Measurements from ENCODE around the gene ANGPTL2. TPM values are rescaled to one million over a fixed set of nuclear protein-coding genes. Genes with fewer than 3 reads are reported as not detected.

Gene ANGPTL2
- total and polyA plus RNA-seq, 3 experiments from 2014 or later = not detected

DNA sequence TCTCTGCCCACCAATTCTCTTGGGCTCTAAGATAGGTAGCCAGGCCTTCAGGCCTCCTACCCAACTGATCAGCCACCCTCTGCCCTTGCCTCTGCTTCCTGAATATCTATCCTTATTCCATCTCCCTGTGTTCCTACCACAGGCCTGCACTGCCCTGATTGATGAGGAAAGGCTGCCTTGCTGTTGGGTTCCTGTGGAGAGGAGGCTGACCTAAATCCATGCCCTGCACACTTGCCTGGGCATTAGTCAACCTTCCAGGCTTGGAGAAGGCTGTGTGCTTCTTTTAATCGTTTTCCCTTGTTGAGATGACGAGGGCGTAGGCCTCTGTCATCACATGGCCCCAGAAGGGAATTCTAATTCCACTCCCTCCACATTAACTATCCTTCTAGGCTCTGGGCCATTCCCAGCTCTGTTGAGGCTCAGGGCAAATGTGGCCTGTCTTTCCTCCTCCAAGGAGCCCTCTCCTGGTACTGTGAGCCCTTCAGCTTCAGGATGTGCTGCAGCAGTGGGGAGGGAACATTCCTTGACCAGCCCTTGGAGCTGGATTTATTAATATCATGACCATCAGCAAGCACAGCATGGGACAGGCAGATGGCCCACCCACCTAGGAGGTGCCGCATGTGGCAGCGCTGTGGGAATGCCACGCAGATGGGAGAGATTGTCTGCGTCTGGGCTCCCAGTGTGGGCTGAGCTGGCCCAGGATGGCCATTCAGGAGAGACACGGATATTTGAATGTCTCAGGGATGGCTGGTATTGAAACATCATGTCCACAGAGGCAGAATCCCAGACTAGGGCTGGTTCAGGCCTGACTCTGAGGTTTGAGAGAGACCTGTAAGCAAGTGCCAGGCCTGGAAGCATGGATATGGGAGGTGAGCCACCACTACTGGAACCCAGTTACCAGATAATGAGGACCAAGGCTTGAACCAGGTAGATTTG is 40.9 kb downstream of the ANGPTL2 start:
- Mint-ChIP-seq H3K4me3 (no peak overlapping the region), H3K27me3 (peaks cover 0 to 4% of the 10 kb centered on the region in 2 donors), H3K27ac (no peak overlapping the region), H3K9me3 (no peaks in the 10 kb centered on the region), H3K36me3 (peaks cover 5 to 13% (median 13%) of the 10 kb centered on the region in 3 donors), H3K4me1 (peaks cover 0 to 9% (median 0%) of the 10 kb centered on the region in 3 donors)
- no peak for DNase-seq
- no peaks in the 10 kb centered on the region for H3K36me3 ChIP-seq (ENCODE audit: insufficient read depth, low read length)
- H3K4me1 ChIP-seq (ENCODE audit: insufficient read depth, low read length) = peaks cover 6% of the 10 kb centered on the region
- no peak overlapping the region for H3K27ac ChIP-seq (ENCODE audit: low read depth, low read length)
- H3K27me3 ChIP-seq (ENCODE audit: insufficient read depth, low read length, poor library complexity, severe bottlenecking) = no peaks in the 10 kb centered on the region
- ChIA-PET CTCF (no interaction called here), POLR2A (no interaction called here)
- H3K9me3 ChIP-seq (ENCODE audit: low read length) = no peaks in the 10 kb centered on the region
- H3K4me3 ChIP-seq (ENCODE audit: low read length) = no peak overlapping the region

DNA sequence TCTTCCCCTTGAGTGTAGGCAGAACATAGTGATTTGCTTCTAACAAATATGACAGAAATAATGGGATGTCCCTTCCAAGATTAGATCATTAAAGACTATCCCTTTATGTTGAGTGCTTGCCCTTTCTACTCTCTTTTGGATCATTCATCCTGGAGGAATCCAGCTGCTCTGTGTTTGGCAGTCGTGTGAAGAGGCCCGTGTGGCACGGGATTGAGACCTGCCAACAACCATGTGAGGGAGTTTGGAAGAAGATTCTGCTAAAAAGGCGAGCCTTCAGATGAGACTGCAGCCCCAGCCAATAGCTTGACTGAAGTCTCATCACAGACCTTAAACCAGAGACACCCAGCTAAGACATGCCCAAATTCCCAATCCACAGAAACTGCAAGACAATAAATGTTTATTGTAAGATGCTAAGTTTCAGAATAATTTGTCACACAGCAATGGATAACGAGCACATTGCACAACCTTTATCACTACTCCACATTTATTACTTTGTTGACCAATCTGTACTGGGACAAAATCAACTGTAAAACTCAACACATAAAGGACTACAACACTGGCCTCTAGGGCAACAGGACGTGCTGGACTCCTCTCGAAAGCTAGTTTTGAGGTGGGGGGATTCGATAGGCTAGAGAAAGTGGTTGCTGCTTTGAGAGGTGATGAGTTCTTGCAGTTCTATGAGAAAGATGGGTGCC is 42.8 kb downstream of the ANGPTL2 start:
- no peak for DNase-seq
- no peak overlapping the region for H3K4me3 ChIP-seq (ENCODE audit: low read length)
- no peaks in the 10 kb centered on the region for H3K27me3 ChIP-seq (ENCODE audit: insufficient read depth, low read length, poor library complexity, severe bottlenecking)
- Mint-ChIP-seq H3K27ac (no peak overlapping the region), H3K9me3 (no peaks in the 10 kb centered on the region), H3K4me3 (no peak overlapping the region), H3K27me3 (peaks cover 0 to 4% of the 10 kb centered on the region in 2 donors), H3K36me3 (peaks cover 5 to 13% (median 12%) of the 10 kb centered on the region in 3 donors), H3K4me1 (peaks cover 0 to 13% (median 0%) of the 10 kb centered on the region in 3 donors)
- H3K36me3 ChIP-seq (ENCODE audit: insufficient read depth, low read length) = no peaks in the 10 kb centered on the region
- ChIA-PET POLR2A (no interaction called here), CTCF (no interaction called here)
- H3K27ac ChIP-seq (ENCODE audit: low read depth, low read length) = no peak overlapping the region
- no peaks in the 10 kb centered on the region for H3K9me3 ChIP-seq (ENCODE audit: low read length)
- peaks cover under 1% of the 10 kb centered on the region for H3K4me1 ChIP-seq (ENCODE audit: insufficient read depth, low read length)

DNA sequence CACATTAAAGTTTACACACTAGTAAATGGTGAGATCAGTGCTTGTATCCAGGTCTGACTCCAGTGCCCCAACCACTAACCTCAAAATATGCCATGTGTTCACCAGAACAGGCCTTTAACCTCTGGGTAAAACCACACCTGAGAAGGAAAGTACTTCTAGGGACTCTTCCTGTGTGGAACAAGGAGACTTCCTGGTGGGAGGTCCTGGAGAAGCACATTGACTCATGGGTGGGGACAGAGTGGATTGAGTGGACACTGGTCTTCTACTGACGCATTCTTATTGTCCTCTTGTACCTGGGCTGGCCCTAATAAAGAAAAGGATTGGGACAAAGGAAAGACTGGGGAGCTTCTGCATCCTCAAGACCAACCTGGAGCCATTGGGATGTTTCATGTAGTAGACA is 43.4 kb downstream of the ANGPTL2 start:
- Mint-ChIP-seq H3K4me3 (no peak overlapping the region), H3K4me1 (peaks cover 0 to 8% (median 0%) of the 10 kb centered on the region in 3 donors), H3K27ac (no peak overlapping the region), H3K36me3 (peaks cover 5 to 13% (median 12%) of the 10 kb centered on the region in 3 donors), H3K27me3 (peaks cover 0 to 4% of the 10 kb centered on the region in 2 donors), H3K9me3 (no peaks in the 10 kb centered on the region)
- Histone ChIP-seq H3K27ac (ENCODE audit: low read depth, low read length) (no peak overlapping the region), H3K4me1 (ENCODE audit: insufficient read depth, low read length) (no peaks in the 10 kb centered on the region), H3K27me3 (ENCODE audit: insufficient read depth, low read length, poor library complexity, severe bottlenecking) (no peaks in the 10 kb centered on the region), H3K4me3 (ENCODE audit: low read length) (no peak overlapping the region), H3K9me3 (ENCODE audit: low read length) (no peaks in the 10 kb centered on the region), H3K36me3 (ENCODE audit: insufficient read depth, low read length) (no peaks in the 10 kb centered on the region)
- ChIA-PET POLR2A (no interaction called here), CTCF (no interaction called here)
- no peak for DNase-seq

DNA sequence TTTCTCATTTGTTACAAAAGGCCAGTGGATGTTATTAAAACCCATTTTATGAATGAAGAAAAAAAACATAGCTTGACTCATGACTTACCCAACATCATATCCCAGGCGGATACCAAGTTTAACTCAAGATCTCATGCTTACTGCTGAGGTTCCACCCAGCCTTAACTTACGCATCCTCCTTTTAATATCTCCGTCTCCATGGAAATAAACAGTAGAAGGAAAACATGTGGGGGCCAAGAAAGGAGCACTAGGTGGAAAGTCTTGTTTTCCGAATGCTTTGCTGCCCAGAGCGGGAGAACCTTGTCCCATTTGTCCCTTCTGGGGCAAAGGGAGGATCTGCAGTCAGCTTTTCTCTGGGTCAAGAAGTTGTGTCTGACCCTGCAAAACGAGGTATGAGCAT is 44.1 kb downstream of the ANGPTL2 start:
- no peak for DNase-seq
- ChIA-PET CTCF (no interaction called here), POLR2A (no interaction called here)
- Histone ChIP-seq H3K27me3 (ENCODE audit: insufficient read depth, low read length, poor library complexity, severe bottlenecking) (no peaks in the 10 kb centered on the region), H3K4me3 (ENCODE audit: low read length) (no peak overlapping the region), H3K36me3 (ENCODE audit: insufficient read depth, low read length) (no peaks in the 10 kb centered on the region), H3K4me1 (ENCODE audit: insufficient read depth, low read length) (no peaks in the 10 kb centered on the region), H3K9me3 (ENCODE audit: low read length) (no peaks in the 10 kb centered on the region), H3K27ac (ENCODE audit: low read depth, low read length) (no peak overlapping the region)
- H3K4me3 Mint-ChIP-seq = no peak overlapping the region
- H3K27ac Mint-ChIP-seq = no peak overlapping the region
- peaks cover 0 to 4% of the 10 kb centered on the region in 2 donors for H3K27me3 Mint-ChIP-seq
- no peaks in the 10 kb centered on the region for H3K9me3 Mint-ChIP-seq
- H3K4me1 Mint-ChIP-seq = peaks cover 0 to 8% (median 0%) of the 10 kb centered on the region in 3 donors
- H3K36me3 Mint-ChIP-seq = peaks cover 5 to 13% (median 12%) of the 10 kb centered on the region in 3 donors

DNA sequence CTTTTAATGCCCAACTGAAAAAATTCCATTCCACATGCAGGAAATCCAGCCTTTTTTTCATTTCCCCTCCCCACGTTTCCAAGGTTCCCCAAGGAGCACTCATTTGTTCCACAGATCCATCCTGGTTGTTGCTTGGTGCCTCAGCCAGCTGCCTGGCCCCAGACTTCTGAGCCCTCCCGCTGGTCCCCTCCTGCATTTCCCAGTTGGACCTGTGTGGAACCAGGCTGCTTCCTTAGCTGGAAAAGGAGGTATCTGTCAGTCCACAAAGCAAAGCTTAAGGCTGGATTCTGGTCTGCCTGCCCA is 44.8 kb downstream of the ANGPTL2 start:
- H3K9me3 Mint-ChIP-seq = no peaks in the 10 kb centered on the region

DNA sequence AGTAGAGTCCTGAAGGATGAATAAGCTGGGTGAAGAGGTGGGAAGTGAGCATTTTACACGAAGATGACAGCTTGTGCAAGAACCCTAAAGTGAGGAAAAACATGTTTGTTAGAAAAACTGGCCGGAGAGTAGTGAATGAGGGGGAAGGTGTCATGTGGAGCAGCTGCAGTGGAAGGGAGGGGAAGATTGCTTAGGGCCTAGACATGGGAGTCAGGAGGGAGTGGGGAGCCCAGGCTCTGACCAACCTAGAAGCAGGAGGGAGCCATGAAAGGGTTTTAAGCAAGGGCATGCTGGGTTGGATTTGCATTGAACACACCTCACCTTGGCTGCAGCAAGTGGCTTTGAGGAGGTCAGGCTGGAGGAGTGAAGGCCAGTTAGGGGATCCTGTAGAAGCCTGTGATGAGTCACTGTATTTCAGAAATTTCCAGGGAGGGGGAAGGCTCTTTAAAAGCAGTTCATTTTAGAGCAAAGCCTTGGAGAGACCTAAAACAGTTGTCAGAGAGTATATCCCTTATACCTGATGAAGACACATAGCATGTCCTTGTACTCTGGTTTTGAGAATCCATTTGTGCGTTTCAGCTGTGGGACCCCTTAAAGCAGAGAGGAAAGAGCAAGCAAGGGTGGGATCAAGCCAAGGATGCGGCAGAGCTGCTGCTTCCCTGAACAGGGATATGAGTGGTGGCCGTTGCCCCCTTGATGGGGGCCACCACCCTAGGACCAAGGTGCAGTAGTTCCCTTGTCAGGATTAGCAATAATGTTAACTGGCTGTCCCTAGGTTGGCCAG is 45.4 kb downstream of the ANGPTL2 start:
- Histone ChIP-seq H3K27ac (ENCODE audit: low read depth, low read length) (no peak overlapping the region), H3K36me3 (ENCODE audit: insufficient read depth, low read length) (no peaks in the 10 kb centered on the region), H3K9me3 (ENCODE audit: low read length) (no peaks in the 10 kb centered on the region), H3K27me3 (ENCODE audit: insufficient read depth, low read length, poor library complexity, severe bottlenecking) (no peaks in the 10 kb centered on the region), H3K4me3 (ENCODE audit: low read length) (no peak overlapping the region), H3K4me1 (ENCODE audit: insufficient read depth, low read length) (no peaks in the 10 kb centered on the region)
- POLR2A ChIA-PET = no interaction called here
- Mint-ChIP-seq H3K27ac (peak overlapping the region in 1 of 8 donors; percentile 25), H3K9me3 (peaks cover 0 to 4% (median 0%) of the 10 kb centered on the region in 5 donors), H3K4me3 (no peak overlapping the region), H3K4me1 (peaks cover 0 to 8% (median 0%) of the 10 kb centered on the region in 3 donors), H3K27me3 (peaks cover 0 to 4% of the 10 kb centered on the region in 2 donors), H3K36me3 (peaks cover 7 to 18% (median 18%) of the 10 kb centered on the region in 3 donors)
- DNase-seq = no peak
- CTCF ChIA-PET = no interaction called here

More for the DNA sequence above, 44.8 kb downstream of the ANGPTL2 start:
- POLR2A ChIA-PET = no interaction called here
- no peaks in the 10 kb centered on the region for H3K9me3 ChIP-seq (ENCODE audit: low read length)
- CTCF ChIA-PET = no interaction called here
- no peak overlapping the region for H3K4me3 ChIP-seq (ENCODE audit: low read length)
- H3K27ac ChIP-seq (ENCODE audit: low read depth, low read length) = no peak overlapping the region
- Mint-ChIP-seq H3K4me3 (no peak overlapping the region), H3K4me1 (peaks cover 0 to 8% (median 0%) of the 10 kb centered on the region in 3 donors), H3K27ac (no peak overlapping the region), H3K36me3 (peaks cover 5 to 14% (median 13%) of the 10 kb centered on the region in 3 donors), H3K27me3 (peaks cover 0 to 4% of the 10 kb centered on the region in 2 donors)
- H3K27me3 ChIP-seq (ENCODE audit: insufficient read depth, low read length, poor library complexity, severe bottlenecking) = no peaks in the 10 kb centered on the region
- no peak for DNase-seq
- no peaks in the 10 kb centered on the region for H3K36me3 ChIP-seq (ENCODE audit: insufficient read depth, low read length)
- no peaks in the 10 kb centered on the region for H3K4me1 ChIP-seq (ENCODE audit: insufficient read depth, low read length)

DNA sequence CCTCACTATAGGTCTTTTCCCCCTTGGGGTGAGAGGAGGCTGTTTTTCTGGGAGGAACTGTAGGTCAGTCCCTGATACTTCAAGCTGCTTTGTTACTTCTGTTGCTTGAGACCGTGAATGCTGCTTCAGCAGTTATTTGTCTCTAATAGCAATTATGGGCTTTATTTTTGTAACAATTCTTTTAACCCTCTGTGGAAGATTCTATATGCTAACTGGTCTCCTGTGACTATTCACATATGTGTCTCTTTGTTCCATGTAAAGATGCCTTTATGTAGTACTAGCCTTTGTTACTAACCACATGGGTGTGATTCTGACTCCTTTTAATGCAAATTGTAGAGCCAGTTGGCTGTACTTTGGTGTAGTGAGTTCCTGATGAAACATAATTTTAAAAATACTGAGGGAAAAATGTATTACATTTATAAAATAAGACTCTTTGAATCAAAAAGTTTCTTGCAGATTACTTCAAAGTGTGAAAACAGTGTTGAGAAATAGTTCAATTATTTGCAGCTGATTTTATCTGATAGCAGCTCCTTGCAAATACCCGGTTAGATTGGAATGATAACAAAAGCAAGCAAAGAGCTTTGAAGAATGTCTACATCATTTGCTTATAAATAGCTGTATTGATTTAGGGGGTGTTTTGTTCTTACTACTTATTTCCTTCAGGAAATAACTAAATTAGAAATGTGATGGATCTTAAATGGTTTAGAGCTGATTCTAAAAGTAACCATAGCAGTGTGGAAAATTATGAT is 46.6 kb downstream of the ANGPTL2 start:
- Mint-ChIP-seq H3K27me3 (peaks cover 0 to 4% of the 10 kb centered on the region in 2 donors), H3K4me3 (no peak overlapping the region), H3K27ac (no peak overlapping the region), H3K36me3 (peaks cover 13 to 29% (median 23%) of the 10 kb centered on the region in 3 donors), H3K4me1 (peaks cover 0 to 8% (median 0%) of the 10 kb centered on the region in 3 donors), H3K9me3 (peaks cover 0 to 11% (median 9%) of the 10 kb centered on the region in 5 donors)
- H3K9me3 ChIP-seq (ENCODE audit: low read length) = no peaks in the 10 kb centered on the region
- H3K36me3 ChIP-seq (ENCODE audit: insufficient read depth, low read length) = no peaks in the 10 kb centered on the region
- H3K4me1 ChIP-seq (ENCODE audit: insufficient read depth, low read length) = no peaks in the 10 kb centered on the region
- H3K4me3 ChIP-seq (ENCODE audit: low read length) = no peak overlapping the region
- CTCF ChIA-PET = no interaction called here
- H3K27ac ChIP-seq (ENCODE audit: low read depth, low read length) = no peak overlapping the region
- H3K27me3 ChIP-seq (ENCODE audit: insufficient read depth, low read length, poor library complexity, severe bottlenecking) = no peaks in the 10 kb centered on the region
- POLR2A ChIA-PET = no interaction called here
- no peak for DNase-seq
